HCT116 (cell line): ENCODE results near the gene TMEM63B. TPM values are rescaled to one million over a fixed set of nuclear protein-coding genes. Genes with fewer than 3 reads are reported as not detected.

Experiments
- ATAC-seq: fragments of 200-7000 bp; cut with Tn5 transposase; 2 replicates; pipeline ENCODE4 v1.9.1; 2020; ENCODE audit warnings: mild to moderate bottlenecking, moderate library complexity
- BruUV-seq: library from RNA; stranded (reverse); fragments of 400-500 nt; replicated peaks from 2 replicates; lab custom pipeline; 2021; lab: Mats Ljungman, UMichigan
- CTCF ChIA-PET: fragments of 300-600 bp; sonication (Branson Sonifier 250); formaldehyde crosslinking; loops from one replicate; lab custom pipeline; 2021; ENCODE audit warnings: antibody characterized with exemption; lab: Charles Lee
- POLR2A ChIA-PET: fragments of 300-600, 350-600 bp; sonication (Branson Sonifier 250); formaldehyde crosslinking; loops from one replicate; lab custom pipeline; 2021; ENCODE audit warnings: antibody characterized with exemption; lab: Charles Lee
- RAD21 ChIA-PET, 2 experiments: fragments of 300-600 bp; sonication (Branson Sonifier 250); formaldehyde crosslinking; loops; one replicate each; lab custom pipeline; 2023; ENCODE audit warnings: low total read pairs in 2 of 2; ENCODE audit not compliant: uncharacterized antibody in 2 of 2, unreplicated experiment in 2 of 2, low non-redundant PET in 1 of 2; lab: Charles Lee
- DNase-seq: peaks from one replicate; pipeline ENCODE4 v3.0.0-alpha.2; 2010; ENCODE audit warnings: low read depth, low spot score
- H2AFZ ChIP-seq: fragments of 200-600 bp; shearing (Covaris generic), sonication (generic); 2 replicates; pipeline ENCODE4 v1.6.1; 2017; ENCODE audit warnings: low read depth, mixed run types, mixed read lengths, antibody characterized with exemption, low read length; ENCODE audit not compliant: poor library complexity, severe bottlenecking
- H3K27ac ChIP-seq: 2 replicates; pipeline ENCODE4 v1.5.1; 2012; ENCODE audit warnings: low read depth, low read length
- H3K27me3 ChIP-seq: fragments of 200-600 bp; sonication (generic); 2 replicates; pipeline ENCODE4 v1.6.1; 2016; ENCODE audit warnings: mixed run types, low read length, mixed read lengths; ENCODE audit not compliant: insufficient read depth
- H3K36me3 ChIP-seq, 2 experiments: fragments of 200-500 bp in 1 of 2; fragments of 200-600 bp in 1 of 2; sonication (Bioruptor generic) in 1 of 2; sonication (generic) in 1 of 2; 2 replicates each; pipeline versions ENCODE4 v1.5.1 to v1.6.1; 2014 to 2016; ENCODE audit warnings: low read length in 2 of 2, inconsistent platforms in 1 of 2, mixed read lengths in 1 of 2, mixed run types in 1 of 2; ENCODE audit not compliant: insufficient read depth in 2 of 2, control insufficient read depth in 1 of 2
- H3K4me1 ChIP-seq, 2 experiments: fragments of 200-600 bp in 1 of 2; sonication (generic) in 1 of 2; 2 replicates each; pipeline versions ENCODE4 v1.5.1 to v1.6.1; 2012 to 2017; ENCODE audit warnings: low read length in 2 of 2, inconsistent platforms in 1 of 2, mild to moderate bottlenecking in 1 of 2, mixed read lengths in 1 of 2, mixed run types in 1 of 2, moderate library complexity in 1 of 2; ENCODE audit not compliant: insufficient read depth in 2 of 2, control insufficient read depth in 1 of 2
- H3K4me2 ChIP-seq: fragments of 200-600 bp; sonication (generic); 2 replicates; pipeline ENCODE4 v1.6.1; 2017; ENCODE audit warnings: mixed run types, low read length, mixed read lengths
- H3K4me3 ChIP-seq, 2 experiments: fragments of 200-600 bp in 1 of 2; sonication (generic) in 1 of 2; replicated peaks in 1 of 2; 2 replicates each; pipeline ENCODE4 v1.5.1; 2011 to 2016; ENCODE audit warnings: low read length in 2 of 2, control low read depth in 1 of 2, low read depth in 1 of 2, mild to moderate bottlenecking in 1 of 2, mixed read lengths in 1 of 2, mixed run types in 1 of 2
- H3K79me2 ChIP-seq: fragments of 200-600 bp; sonication (generic); 2 replicates; pipeline ENCODE4 v1.6.1; 2017; ENCODE audit warnings: mild to moderate bottlenecking, mixed run types, low read length, moderate library complexity, mixed read lengths; ENCODE audit not compliant: insufficient read depth
- H3K9ac ChIP-seq: fragments of 200-600 bp; sonication (generic); 2 replicates; pipeline ENCODE4 v1.6.1; 2016; ENCODE audit warnings: low read length, mixed read lengths
- H3K9me2 ChIP-seq: fragments of 200-600 bp; sonication (generic), shearing (Covaris generic); 2 replicates; pipeline ENCODE4 v1.6.1; 2017; ENCODE audit warnings: mixed run types, mild to moderate bottlenecking, moderate library complexity; ENCODE audit not compliant: insufficient read depth
- H3K9me3 ChIP-seq, 2 experiments: fragments of 200-500 bp in 1 of 2; fragments of 200-600 bp in 1 of 2; sonication (Bioruptor generic) in 1 of 2; sonication (generic) in 1 of 2; 2 replicates each; pipeline ENCODE4 v1.6.1; 2014 to 2017; ENCODE audit warnings: low read length in 2 of 2, mixed read lengths in 2 of 2, inconsistent platforms in 1 of 2, low read depth in 1 of 2, mild to moderate bottlenecking in 1 of 2, mixed run types in 1 of 2, moderate library complexity in 1 of 2; ENCODE audit not compliant: control insufficient read depth in 1 of 2, insufficient read depth in 1 of 2
- H4K20me1 ChIP-seq: fragments of 200-600 bp; sonication (generic), shearing (Covaris generic); 2 replicates; pipeline ENCODE4 v1.6.1; 2017; ENCODE audit warnings: mixed run types, mild to moderate bottlenecking, moderate library complexity; ENCODE audit not compliant: insufficient read depth
- ATF3 ChIP-seq: IDR thresholded peaks from 2 replicates; pipeline ENCODE4 v1.6.1; 2012
- CBX3 ChIP-seq: IDR thresholded peaks from 2 replicates; pipeline ENCODE4 v1.6.1; 2012; ENCODE audit warnings: low read depth
- ELF1 ChIP-seq: IDR thresholded peaks from 2 replicates; pipeline ENCODE4 v1.6.1; 2012; ENCODE audit warnings: low read depth, borderline replicate concordance
- EZH2phosphoT487 ChIP-seq: fragments of 200-600 bp; IDR thresholded peaks from 2 replicates; pipeline ENCODE4 v1.6.1; 2018; ENCODE audit warnings: antibody characterized with exemption, borderline replicate concordance
- JUND ChIP-seq: IDR thresholded peaks from 2 replicates; pipeline ENCODE4 v1.6.1; 2012
- MAX ChIP-seq: IDR thresholded peaks from 2 replicates; pipeline ENCODE4 v1.6.1; 2012
- SP1 ChIP-seq: IDR thresholded peaks from 2 replicates; pipeline ENCODE4 v1.6.1; 2012; ENCODE audit warnings: low read depth
- SRF ChIP-seq: IDR thresholded peaks from 2 replicates; pipeline ENCODE4 v1.6.1; 2012; ENCODE audit warnings: low read depth
- TCF7L2 ChIP-seq: IDR thresholded peaks from 2 replicates; pipeline ENCODE4 v1.7.0; 2011; ENCODE audit warnings: borderline replicate concordance, inconsistent platforms; ENCODE audit not compliant: insufficient read depth, insufficient read length; ENCODE audit errors: extremely low read depth
- ZFX ChIP-seq: fragments of 450-650 bp; IDR thresholded peaks from 2 replicates; pipeline ENCODE4 v1.6.1; 2017
- intact Hi-C: fragments of 100-400 bp; cut with micrococcal nuclease; formaldehyde crosslinking; loops from 2 replicates; pipeline ENCODE4 v1.10.0; 2022
- total RNA-seq: library from RNA; stranded (reverse); gene quantifications from one replicate; pipeline ENCODE4 v1.2.1, GENCODE V29; 2021; ENCODE audit not compliant: unreplicated experiment

TMEM63B gene
- total RNA-seq, 1 experiment from 2014 or later, result 58.2 TPM

GRCh38 chr6:44171899-44172546 lies 44.7 kb downstream of the TMEM63B start:
- POLR2A ChIA-PET, result interaction anchor here (1.6 to 1.7 kb wide), 2 partner anchors 75 to 85 kb away, joined by 6 to 7 read pairs; partner anchors contain the start of genes HSP90AB1 and SLC35B2

More at GRCh38 chr6:44171899-44172546, 44.7 kb downstream of the TMEM63B start:
- H2AFZ ChIP-seq, result peak overlapping the region; percentile 5
- H3K4me3 ChIP-seq, result no peak overlapping the region
- no peak overlapping the region for H3K9ac ChIP-seq
- no peaks in the 10 kb centered on the region for H3K9me3 ChIP-seq
- no peaks in the 10 kb centered on the region; the same call in 1 of the 2 replicates for H3K27me3 ChIP-seq
- DNase-seq, result no peak
- RAD21 ChIA-PET, result interaction anchor here in 1 of 2 experiments (0.5 to 1.3 kb wide), 3 partner anchors 28 to 85 kb away, joined by 3 to 4 read pairs (median 3); partner anchors contain the start of gene SLC35B2
- CTCF ChIA-PET, result interaction anchor here (0.6 to 1.9 kb wide), 14 partner anchors 11 to 167 kb away, joined by 3 to 8 read pairs (median 5); partner anchors contain the start of gene SLC29A1
- no TSS peak for BruUV-seq
- peak overlapping the region; percentile 8; the same call in 1 of the 2 replicates for H3K4me2 ChIP-seq
- no peaks in the 10 kb centered on the region for H4K20me1 ChIP-seq
- TF ChIP-seq SP1 (no peak), EZH2phosphoT487 (no peak), CBX3 (no peak), JUND (no peak), SRF (no peak), ELF1 (no peak), ZFX (no peak), TCF7L2 (no peak), ATF3 (no peak), MAX (no peak)
- intact Hi-C loops, result loop anchor here (1.0 to 5.0 kb wide), 3 partner anchors 62 to 165 kb away; partner anchors contain the start of gene SLC35B2
- no peaks in the 10 kb centered on the region for H3K79me2 ChIP-seq
- no peak; the same call in 1 of the 2 replicates for ATAC-seq
- H3K36me3 ChIP-seq, result no peaks in the 10 kb centered on the region
- H3K9me2 ChIP-seq, result no peaks in the 10 kb centered on the region
- peaks cover 3 to 20% of the 10 kb centered on the region in 2 experiments; a peak in 3 of 4 replicates for H3K4me1 ChIP-seq
- no peak overlapping the region for H3K27ac ChIP-seq
